Left lung (tissue), 10 donors: ENCODE measurements around the gene ULK1. TPM values are rescaled to one million over a fixed set of nuclear protein-coding genes. Genes with fewer than 3 reads are reported as not detected.

Experiments
- ATAC-seq: fragments of 200-7000 bp; cut with Tn5 transposase; one replicate; pipeline ENCODE4 v1.9.1; 2020; ENCODE audit warnings: moderate library complexity
- DNase-seq, 4 donors: peaks; one replicate each; pipeline ENCODE4 v3.0.0-alpha.2; 2013 to 2020
- H3K27ac ChIP-seq, 2 donors: fragments of 200-600 bp; sonication (generic) in 1 of 2; one replicate each; pipeline versions ENCODE4 v1.5.0 to v1.8.0; 2020 to 2021
- H3K27me3 ChIP-seq, 2 donors: fragments of 200-600 bp; sonication (generic) in 1 of 2; one replicate each; pipeline versions ENCODE4 v1.5.0 to v1.8.0; 2020 to 2021
- H3K36me3 ChIP-seq, 2 donors: fragments of 200-600 bp; sonication (generic) in 1 of 2; one replicate each; pipeline versions ENCODE4 v1.5.0 to v1.8.0; 2020 to 2021
- H3K4me1 ChIP-seq, 2 donors: fragments of 200-600 bp; one replicate each; pipeline ENCODE4 v1.8.0; 2021
- H3K4me3 ChIP-seq, 2 donors: fragments of 200-600 bp; sonication (generic) in 1 of 2; one replicate each; pipeline versions ENCODE4 v1.5.0 to v1.8.0; 2020 to 2021; ENCODE audit warnings: mild to moderate bottlenecking in 1 of 2
- H3K9me3 ChIP-seq, 2 donors: fragments of 200-600 bp; sonication (generic) in 1 of 2; one replicate each; pipeline versions ENCODE4 v1.5.0 to v1.8.0; 2020 to 2021
- intact Hi-C, 2 donors: fragments of 100-400 bp; cut with DNase I; formaldehyde crosslinking; loops; one replicate each; pipeline versions ENCODE4 v1.11.2 to v1.14.2; 2022
- polyA plus RNA-seq, 6 donors: library from polyadenylated mRNA; unstranded; fragments of 120-200 nt; gene quantifications; one replicate each; pipeline ENCODE4 v1.2.1, GENCODE V29; 2013; ENCODE audit not compliant: insufficient read length in 6 of 6
- total RNA-seq, 2 donors: library from RNA; stranded (reverse); fragmentation: NEBNext Ultra II Directional; extraction: Animal tissue kit (Norgen Biotek cat#: 25700); gene quantifications; one replicate each; pipeline ENCODE4 v1.2.1, GENCODE V29; 2021
- TF ChIP-seq, protein P1 (sequence below), 2 donors: fragments of 200-600 bp; sonication (generic) in 1 of 2; IDR thresholded peaks; one replicate each; pipeline versions ENCODE4 v1.5.0 to v1.8.0; 2021; ENCODE audit warnings: antibody characterized with exemption in 2 of 2
- donor health status: DM: no; HTN: yes; CAD: no.
- donor health status: DM: no; HTN: no; CAD: no.

ULK1 gene
- total and polyA plus RNA-seq, 8 donors: 21.6 to 38.7 (median 28.9) TPM

GRCh38 chr12:131933387-131933786 is 39.0 kb downstream of the ULK1 start:
- Histone ChIP-seq H3K4me1 (peaks cover 8 to 19% of the 10 kb centered on the region in 2 donors), H3K27me3 (no peaks in the 10 kb centered on the region), H3K36me3 (peaks cover 0 to 59% of the 10 kb centered on the region in 2 donors), H3K4me3 (no peak overlapping the region), H3K27ac (no peak overlapping the region), H3K9me3 (no peaks in the 10 kb centered on the region)
- ATAC-seq: no peak
- peak in 1 of 4 donors; percentile 61 for DNase-seq
- TF ChIP-seq, protein P1, sequence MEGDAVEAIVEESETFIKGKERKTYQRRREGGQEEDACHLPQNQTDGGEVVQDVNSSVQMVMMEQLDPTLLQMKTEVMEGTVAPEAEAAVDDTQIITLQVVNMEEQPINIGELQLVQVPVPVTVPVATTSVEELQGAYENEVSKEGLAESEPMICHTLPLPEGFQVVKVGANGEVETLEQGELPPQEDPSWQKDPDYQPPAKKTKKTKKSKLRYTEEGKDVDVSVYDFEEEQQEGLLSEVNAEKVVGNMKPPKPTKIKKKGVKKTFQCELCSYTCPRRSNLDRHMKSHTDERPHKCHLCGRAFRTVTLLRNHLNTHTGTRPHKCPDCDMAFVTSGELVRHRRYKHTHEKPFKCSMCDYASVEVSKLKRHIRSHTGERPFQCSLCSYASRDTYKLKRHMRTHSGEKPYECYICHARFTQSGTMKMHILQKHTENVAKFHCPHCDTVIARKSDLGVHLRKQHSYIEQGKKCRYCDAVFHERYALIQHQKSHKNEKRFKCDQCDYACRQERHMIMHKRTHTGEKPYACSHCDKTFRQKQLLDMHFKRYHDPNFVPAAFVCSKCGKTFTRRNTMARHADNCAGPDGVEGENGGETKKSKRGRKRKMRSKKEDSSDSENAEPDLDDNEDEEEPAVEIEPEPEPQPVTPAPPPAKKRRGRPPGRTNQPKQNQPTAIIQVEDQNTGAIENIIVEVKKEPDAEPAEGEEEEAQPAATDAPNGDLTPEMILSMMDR (IDR thresholded peaks at IDR 0.05): no peak
- intact Hi-C loops: no loop called here

GRCh38 chr12:131934535-131934934 is 40.1 kb downstream of the ULK1 start:
- no peak overlapping the region for H3K4me3 ChIP-seq
- peaks cover 8 to 18% of the 10 kb centered on the region in 2 donors for H3K4me1 ChIP-seq
- DNase-seq (peak in 1 of 4 donors; percentile 33), ATAC-seq (no peak)
- intact Hi-C loops: no loop called here
- H3K36me3 ChIP-seq: peaks cover 0 to 70% of the 10 kb centered on the region in 2 donors
- no peak overlapping the region for H3K27ac ChIP-seq
- H3K9me3 ChIP-seq: no peaks in the 10 kb centered on the region
- TF ChIP-seq, protein P1 (IDR thresholded peaks at IDR 0.05): no peak
- H3K27me3 ChIP-seq: no peaks in the 10 kb centered on the region

DNA sequence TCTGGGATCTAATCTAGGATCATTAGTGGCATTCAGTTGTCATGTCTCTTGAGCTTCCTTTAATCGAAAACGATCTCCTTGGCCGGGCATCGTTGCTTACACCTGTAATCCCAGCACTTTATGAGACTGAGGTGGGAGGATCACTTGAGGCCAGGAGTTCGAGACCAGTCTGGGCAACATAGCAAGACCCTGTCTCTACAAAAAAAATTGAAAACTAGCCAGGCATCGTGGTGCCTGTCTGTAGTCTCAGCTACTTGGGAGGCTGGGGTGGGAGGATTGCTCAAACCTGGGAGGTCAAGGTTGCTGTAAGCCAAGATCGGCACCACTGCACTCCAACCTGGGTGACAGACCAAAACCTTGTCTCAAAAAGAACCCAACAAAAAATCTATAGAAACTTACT is 43.7 kb downstream of the ULK1 start:
- TF ChIP-seq, protein P1 (IDR thresholded peaks at IDR 0.05): no peak
- H3K36me3 ChIP-seq: peaks cover 0 to 93% of the 10 kb centered on the region in 2 donors
- H3K4me3 ChIP-seq: no peak overlapping the region
- no peaks in the 10 kb centered on the region for H3K9me3 ChIP-seq
- no peaks in the 10 kb centered on the region for H3K4me1 ChIP-seq
- H3K27ac ChIP-seq: no peak overlapping the region
- intact Hi-C loops: no loop called here
- ATAC-seq (no peak), DNase-seq (peak in 2 of 4 donors; percentile 0 to 6)
- H3K27me3 ChIP-seq: no peaks in the 10 kb centered on the region

GRCh38 chr12:131939007-131939406 is 44.6 kb downstream of the ULK1 start:
- peak in 1 of 4 donors; percentile 17 for DNase-seq
- Histone ChIP-seq H3K27ac (no peak overlapping the region), H3K27me3 (no peaks in the 10 kb centered on the region), H3K9me3 (no peaks in the 10 kb centered on the region), H3K36me3 (peaks cover 0 to 93% of the 10 kb centered on the region in 2 donors), H3K4me3 (no peak overlapping the region), H3K4me1 (no peaks in the 10 kb centered on the region)
- no peak for ATAC-seq
- TF ChIP-seq, protein P1 (IDR thresholded peaks at IDR 0.05): no peak
- intact Hi-C loops: no loop called here

DNA sequence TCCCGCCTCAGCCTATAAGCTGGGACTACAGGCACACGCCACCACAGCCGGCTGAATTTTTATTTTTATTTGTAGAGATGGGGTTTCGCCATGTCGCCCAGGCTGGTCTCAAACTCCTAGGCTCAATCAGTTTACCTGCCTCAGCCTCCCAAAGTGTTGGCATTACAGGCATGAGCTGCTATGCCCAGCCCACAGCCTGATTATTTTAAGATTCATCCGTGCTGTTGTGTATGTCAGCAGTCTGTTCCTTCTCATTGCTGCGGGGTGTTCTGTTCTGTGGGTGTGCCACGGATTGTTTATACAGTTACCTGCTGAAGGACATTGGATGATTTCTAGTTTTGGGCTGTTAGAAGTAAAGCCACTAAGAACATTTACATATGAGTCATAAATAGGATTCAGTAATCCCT is 45.7 kb downstream of the ULK1 start:
- Histone ChIP-seq H3K4me1 (no peaks in the 10 kb centered on the region), H3K4me3 (no peak overlapping the region), H3K9me3 (no peaks in the 10 kb centered on the region), H3K27me3 (no peaks in the 10 kb centered on the region), H3K27ac (no peak overlapping the region), H3K36me3 (peaks cover 0 to 93% of the 10 kb centered on the region in 2 donors)
- intact Hi-C loops: no loop called here
- peak in 1 of 4 donors; percentile 15 for DNase-seq
- no peak for ATAC-seq
- TF ChIP-seq, protein P1 (IDR thresholded peaks at IDR 0.05): no peak
